Stimulated activated CD4-positive, alpha-beta T cell treated with anti-CD3 and anti-CD28 coated beads, Interleukin-12 subunit alpha, Interleukin-12 subunit beta, amount 100 ng/mL, for 4 hours (primary cell): ENCODE results near the gene ZBED1.

Source experiments
- DNase-seq: peaks from one replicate; pipeline ENCODE4 v3.0.0-alpha.2; 2020

The ZBED1 gene

GRCh38 chrX:2451501-2452316 is 49.1 kb downstream of the ZBED1 start:
- DNase-seq: no peak

- no peak for DNase-seq
These were observed 50.1 kb downstream of the ZBED1 start for GRCh38 chrX:2450681-2451080.

- DNase-seq: no peak
These were observed 51.5 kb downstream of the ZBED1 start for GRCh38 chrX:2449135-2449886.

- DNase-seq: no peak
These were observed 53.3 kb downstream of the ZBED1 start for GRCh38 chrX:2447484-2447883.

GRCh38 chrX:2446815-2447214 is 54.0 kb downstream of the ZBED1 start:
- no peak for DNase-seq

GRCh38 chrX:2445662-2446623 is 54.8 kb downstream of the ZBED1 start:
- DNase-seq: no peak

GRCh38 chrX:2442694-2443093 is 58.1 kb downstream of the ZBED1 start:
- DNase-seq: no peak

GRCh38 chrX:2441466-2441865 is 59.3 kb downstream of the ZBED1 start:
- no peak for DNase-seq

- no peak for DNase-seq
These were observed 61.2 kb downstream of the ZBED1 start for GRCh38 chrX:2439613-2440012.
